ENCODE data around the gene SPHK2. TPM values are rescaled to one million over a fixed set of nuclear protein-coding genes. Genes with fewer than 3 reads are reported as not detected.
A peak's percentile ranks its signal among the peaks of the same experiment; 100 is the strongest.
"Not testable (repeated sequence)": the region's sequence is repeated elsewhere in the genome, so short reads cannot be mapped to it uniquely, and the experiment has no call there.

SPHK2 gene
- polyA plus RNA-seq, 1 donor from 2014 or later = 11.0 TPM

GRCh38 chr19:48627201-48627864 lies 8.0 kb downstream of the SPHK2 start:
- H3K27me3 Mint-ChIP-seq = no peaks in the 10 kb centered on the region
- H3K9me3 Mint-ChIP-seq = no peaks in the 10 kb centered on the region
- H3K4me1 Mint-ChIP-seq = peaks cover 12 to 17% (median 12%) of the 10 kb centered on the region in 3 donors
- peaks cover 5% of the 10 kb centered on the region for H3K36me3 Mint-ChIP-seq
- no peak overlapping the region for H3K27ac Mint-ChIP-seq
- H3K4me3 Mint-ChIP-seq = no peak overlapping the region

DNA sequence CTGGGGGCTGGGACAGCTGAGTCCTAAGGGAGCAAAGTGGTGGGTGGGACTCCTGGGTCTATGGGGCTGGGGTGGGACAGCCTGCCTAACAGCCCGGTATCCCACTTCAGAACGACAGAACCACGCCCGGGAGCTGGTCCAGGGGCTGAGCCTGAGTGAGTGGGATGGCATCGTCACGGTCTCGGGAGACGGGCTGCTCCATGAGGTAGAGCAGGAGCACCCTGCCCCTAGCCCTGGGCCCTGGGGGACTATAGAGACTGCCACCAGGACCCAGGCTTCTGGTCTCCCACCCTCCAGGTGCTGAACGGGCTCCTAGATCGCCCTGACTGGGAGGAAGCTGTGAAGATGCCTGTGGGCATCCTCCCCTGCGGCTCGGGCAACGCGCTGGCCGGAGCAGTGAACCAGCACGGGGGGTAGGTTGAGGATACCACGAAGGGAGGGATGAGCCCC lies 8.6 kb downstream of the SPHK2 start:
- peaks cover 5% of the 10 kb centered on the region for H3K36me3 Mint-ChIP-seq
- no peak overlapping the region for H3K27ac Mint-ChIP-seq
- H3K4me1 Mint-ChIP-seq = peaks cover 10 to 20% (median 14%) of the 10 kb centered on the region in 3 donors
- H3K27me3 Mint-ChIP-seq = no peaks in the 10 kb centered on the region
- H3K4me3 Mint-ChIP-seq = no peak overlapping the region
- no peaks in the 10 kb centered on the region for H3K9me3 Mint-ChIP-seq

GRCh38 chr19:48628486-48629296 lies 9.4 kb downstream of the SPHK2 start:
- peaks cover 7 to 14% (median 12%) of the 10 kb centered on the region in 3 donors for H3K4me1 Mint-ChIP-seq
- no peaks in the 10 kb centered on the region for H3K9me3 Mint-ChIP-seq

GRCh38 chr19:48629297-48629598 lies 9.9 kb downstream of the SPHK2 start:
- H3K4me3 Mint-ChIP-seq = no peak overlapping the region
- H3K36me3 Mint-ChIP-seq = peaks cover 6% of the 10 kb centered on the region
- H3K4me1 Mint-ChIP-seq = peaks cover 7 to 12% (median 9%) of the 10 kb centered on the region in 3 donors
- no peaks in the 10 kb centered on the region for H3K27me3 Mint-ChIP-seq
- no peaks in the 10 kb centered on the region for H3K9me3 Mint-ChIP-seq
- H3K27ac Mint-ChIP-seq = no peak overlapping the region

More at GRCh38 chr19:48628486-48629296, 9.4 kb downstream of the SPHK2 start:
- H3K27ac Mint-ChIP-seq = peak overlapping the region in 1 of 3 donors; percentile 86
- no peak overlapping the region for H3K4me3 Mint-ChIP-seq
- no peaks in the 10 kb centered on the region for H3K27me3 Mint-ChIP-seq
- H3K36me3 Mint-ChIP-seq = peaks cover 5% of the 10 kb centered on the region

DNA sequence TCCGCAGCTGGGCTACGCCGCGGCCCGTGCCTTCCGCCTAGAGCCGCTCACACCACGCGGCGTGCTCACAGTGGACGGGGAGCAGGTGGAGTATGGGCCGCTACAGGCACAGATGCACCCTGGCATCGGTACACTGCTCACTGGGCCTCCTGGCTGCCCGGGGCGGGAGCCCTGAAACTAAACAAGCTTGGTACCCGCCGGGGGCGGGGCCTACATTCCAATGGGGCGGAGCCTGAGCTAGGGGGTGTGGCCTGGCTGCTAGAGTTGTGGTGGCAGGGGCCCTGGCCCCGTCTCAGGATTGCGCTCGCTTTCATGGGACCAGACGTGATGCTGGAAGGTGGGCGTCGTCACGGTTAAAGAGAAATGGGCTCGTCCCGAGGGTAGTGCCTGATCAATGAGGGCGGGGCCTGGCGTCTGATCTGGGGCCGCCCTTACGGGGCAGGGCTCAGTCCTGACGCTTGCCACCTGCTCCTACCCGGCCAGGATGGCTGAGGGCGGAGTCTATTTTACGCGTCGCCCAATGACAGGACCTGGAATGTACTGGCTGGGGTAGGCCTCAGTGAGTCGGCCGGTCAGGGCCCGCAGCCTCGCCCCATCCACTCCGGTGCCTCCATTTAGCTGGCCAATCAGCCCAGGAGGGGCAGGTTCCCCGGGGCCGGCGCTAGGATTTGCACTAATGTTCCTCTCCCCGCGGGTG lies 10.4 kb downstream of the SPHK2 start:
- peaks cover 7% of the 10 kb centered on the region for H3K36me3 Mint-ChIP-seq
- no peaks in the 10 kb centered on the region for H3K9me3 Mint-ChIP-seq
- H3K27me3 Mint-ChIP-seq = no peaks in the 10 kb centered on the region
- peak overlapping the region in 1 of 4 donors; percentile 70 for H3K4me3 Mint-ChIP-seq
- H3K4me1 Mint-ChIP-seq = peaks cover 7 to 14% (median 10%) of the 10 kb centered on the region in 3 donors
- no peak overlapping the region for H3K27ac Mint-ChIP-seq

DNA sequence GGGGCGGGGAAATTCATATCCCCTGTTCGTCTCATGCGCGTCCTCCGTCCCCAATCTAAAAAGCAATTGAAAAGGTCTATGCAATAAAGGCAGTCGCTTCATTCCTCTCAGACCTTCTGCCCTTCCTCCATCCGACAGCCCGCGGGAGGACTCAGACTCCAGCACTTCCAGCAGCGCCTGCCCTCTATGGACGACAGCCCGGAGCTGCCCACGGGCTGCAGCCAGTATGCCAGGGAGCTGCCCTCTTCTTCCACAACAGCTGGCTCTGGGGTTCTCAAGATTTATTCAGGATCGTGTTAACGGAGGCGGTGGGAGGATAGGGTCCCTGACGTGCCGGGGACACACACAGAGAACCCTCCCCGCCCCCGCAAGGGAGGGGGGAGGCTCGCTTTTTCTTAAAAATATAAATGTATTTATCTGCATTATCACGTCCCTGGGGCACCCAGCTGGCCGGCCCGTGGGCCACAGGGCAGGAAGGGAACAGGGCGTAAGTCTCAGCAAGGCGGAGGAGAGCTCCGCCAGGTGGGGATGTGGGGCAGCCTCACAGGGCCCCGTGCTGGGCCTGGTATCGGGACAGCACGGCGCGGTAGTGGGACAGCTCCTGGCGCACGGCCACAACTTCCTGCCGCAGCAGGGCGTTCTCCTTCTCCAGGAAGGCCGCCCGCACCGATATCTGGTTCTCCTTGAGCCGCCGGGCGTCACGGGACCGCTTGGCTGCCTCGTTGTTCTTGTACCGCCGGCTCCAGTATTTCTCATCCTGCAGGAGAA lies 11.2 kb downstream of the SPHK2 start:
- H3K4me1 Mint-ChIP-seq = peaks cover 10% of the 10 kb centered on the region in 3 donors
- H3K9me3 Mint-ChIP-seq = no peaks in the 10 kb centered on the region
- H3K4me3 Mint-ChIP-seq = no peak overlapping the region
- no peaks in the 10 kb centered on the region for H3K27me3 Mint-ChIP-seq
- peak overlapping the region in 1 of 3 donors; percentile 53 for H3K27ac Mint-ChIP-seq
- peaks cover 7% of the 10 kb centered on the region for H3K36me3 Mint-ChIP-seq

GRCh38 chr19:48631225-48631624 lies 11.9 kb downstream of the SPHK2 start:
- Mint-ChIP-seq H3K4me1 (peaks cover 10% of the 10 kb centered on the region in 3 donors), H3K9me3 (no peaks in the 10 kb centered on the region), H3K4me3 (peak overlapping the region in 1 of 4 donors; percentile 52), H3K36me3 (peaks cover 7% of the 10 kb centered on the region), H3K27ac (no peak overlapping the region), H3K27me3 (no peaks in the 10 kb centered on the region)

GRCh38 chr19:48632286-48632685 lies 13.0 kb downstream of the SPHK2 start:
- not testable (repeated sequence) for H3K4me1 Mint-ChIP-seq, H3K27me3 Mint-ChIP-seq, H3K9me3 Mint-ChIP-seq, H3K36me3 Mint-ChIP-seq
- Mint-ChIP-seq H3K27ac (peak overlapping the region in 2 of 3 donors; percentile 63 to 81), H3K4me3 (peak overlapping the region in 3 of 4 donors; percentile 27 to 77 (median 55))

- peak overlapping the region in 2 of 3 donors; percentile 63 to 94 for H3K27ac Mint-ChIP-seq
- H3K9me3 Mint-ChIP-seq = no peaks in the 10 kb centered on the region
- H3K4me1 Mint-ChIP-seq = peaks cover 8 to 10% (median 10%) of the 10 kb centered on the region in 3 donors
- peak overlapping the region in 3 of 4 donors; percentile 27 to 77 (median 55) for H3K4me3 Mint-ChIP-seq
- peaks cover 7% of the 10 kb centered on the region for H3K36me3 Mint-ChIP-seq
- no peaks in the 10 kb centered on the region for H3K27me3 Mint-ChIP-seq
Observed at GRCh38 chr19:48632692-48633147, 13.4 kb downstream of the SPHK2 start.

GRCh38 chr19:48633148-48634035 lies 14.1 kb downstream of the SPHK2 start:
- H3K36me3 Mint-ChIP-seq = peaks cover 7% of the 10 kb centered on the region
- peak overlapping the region in 2 of 3 donors; percentile 76 to 94 for H3K27ac Mint-ChIP-seq
- H3K9me3 Mint-ChIP-seq = no peaks in the 10 kb centered on the region
- peaks cover 10 to 12% (median 11%) of the 10 kb centered on the region in 3 donors for H3K4me1 Mint-ChIP-seq
- no peaks in the 10 kb centered on the region for H3K27me3 Mint-ChIP-seq
- H3K4me3 Mint-ChIP-seq = peak overlapping the region in 2 of 4 donors; percentile 88 to 92

DNA sequence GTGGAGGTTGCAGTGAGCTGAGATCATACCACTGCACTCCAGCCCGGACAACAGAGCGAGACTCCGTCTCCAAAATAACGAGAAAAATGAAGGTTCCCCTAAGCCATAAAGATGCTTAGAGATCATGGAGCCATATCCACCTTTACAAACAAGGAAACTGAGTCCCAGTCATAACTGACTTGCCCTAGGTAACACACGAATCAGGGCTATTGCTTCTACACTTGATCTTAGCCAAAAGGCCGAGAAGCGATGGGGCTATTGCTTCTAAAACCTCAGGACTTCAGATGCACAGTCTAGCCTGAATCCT lies 14.7 kb downstream of the SPHK2 start:
- Mint-ChIP-seq H3K27me3 (no peaks in the 10 kb centered on the region), H3K27ac (peak overlapping the region; percentile 91 to 94 (median 94)), H3K4me1 (peaks cover 13 to 17% (median 16%) of the 10 kb centered on the region in 3 donors), H3K9me3 (no peaks in the 10 kb centered on the region), H3K36me3 (peaks cover 10% of the 10 kb centered on the region), H3K4me3 (peak overlapping the region; percentile 76 to 94 (median 90))

DNA sequence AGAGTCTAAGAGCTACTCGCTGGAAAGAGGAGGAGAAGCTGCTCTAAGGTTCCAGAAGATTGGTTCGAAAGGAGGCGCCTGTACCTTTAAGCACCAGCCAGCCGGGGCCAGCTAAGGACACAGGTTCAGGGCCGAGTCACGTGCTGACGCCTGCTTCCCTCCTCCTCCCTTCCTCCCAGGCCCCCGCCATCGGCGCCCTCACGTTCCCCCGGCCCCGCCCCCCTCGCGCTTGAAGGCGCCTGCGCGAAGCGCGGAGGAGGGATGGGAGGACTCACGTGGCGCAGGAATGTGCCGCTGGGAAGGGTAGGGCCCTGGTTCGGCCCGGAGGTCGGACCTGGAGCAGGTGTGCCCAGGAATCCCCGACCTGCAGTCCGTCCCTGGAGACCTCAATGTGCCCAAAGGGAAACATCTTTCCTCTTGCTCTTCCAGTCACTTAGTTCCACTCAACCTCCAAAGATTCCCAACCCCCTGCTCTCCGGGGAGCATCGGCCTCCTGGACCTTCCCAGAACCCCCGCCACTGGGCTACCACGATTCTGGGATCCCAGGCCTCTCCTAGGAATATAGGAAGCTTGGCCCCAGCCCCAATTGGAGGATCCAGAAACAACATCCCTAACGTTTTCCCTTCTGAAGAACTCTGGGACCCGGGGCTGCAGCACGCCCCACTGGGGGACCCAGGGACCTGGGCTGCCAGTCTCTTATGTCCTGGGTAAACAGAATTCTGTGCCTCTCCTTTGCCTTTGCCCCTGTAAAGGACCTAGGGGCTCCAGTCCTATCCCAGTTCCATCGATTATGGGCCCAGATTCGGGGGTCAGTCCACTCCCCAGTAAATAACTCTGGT lies 15.3 kb downstream of the SPHK2 start:
- Mint-ChIP-seq H3K36me3 (peaks cover 10% of the 10 kb centered on the region), H3K4me1 (peaks cover 13 to 20% (median 20%) of the 10 kb centered on the region in 3 donors), H3K27ac (peak overlapping the region; percentile 91 to 94 (median 94)), H3K27me3 (no peaks in the 10 kb centered on the region), H3K4me3 (peak overlapping the region; percentile 76 to 94 (median 90)), H3K9me3 (no peaks in the 10 kb centered on the region)

All from IgD-negative memory B cell (primary cell).